K562 (cell line): ENCODE data around the gene ZNF213. TPM values are rescaled to one million over a fixed set of nuclear protein-coding genes. Genes with fewer than 3 reads are reported as not detected.

Source experiments
- CC2D1A ChIP-seq: fragments of 450-650 bp; IDR thresholded peaks from 2 replicates; pipeline ENCODE4 v1.6.1; 2017; ENCODE audit warnings: mild to moderate bottlenecking
- CHD2 ChIP-seq: IDR thresholded peaks from 2 replicates; pipeline ENCODE4 v1.6.1; 2011; ENCODE audit warnings: low read depth, low read length
- COPS2 ChIP-seq: fragments of 450-650 bp; conservative IDR thresholded peaks from 2 replicates; pipeline ENCODE4 v1.6.1; 2016; ENCODE audit warnings: mild to moderate bottlenecking, moderate library complexity
- CREBBP ChIP-seq: IDR thresholded peaks from one replicate; pipeline ENCODE4 v1.6.1; 2012; ENCODE audit warnings: low read depth, mild to moderate bottlenecking, control low read depth, inconsistent platforms, low read length
- CSDE1 ChIP-seq, 2 experiments: fragments of 450-650 bp; IDR thresholded peaks; 2 replicates each; pipeline ENCODE4 v1.6.1; 2016; ENCODE audit warnings: mild to moderate bottlenecking in 1 of 2
- ETV6 ChIP-seq, 3 experiments: fragments of 150-350 bp in 1 of 3; sonication (generic) in 1 of 3; formaldehyde crosslinking in 1 of 3; IDR thresholded peaks; 2 replicates each; pipeline versions ENCODE4 v1.6.1 to v1.8.0; 2014 to 2022; ENCODE audit warnings: borderline replicate concordance in 2 of 3, low read depth in 2 of 3, antibody characterized with exemption in 1 of 3, low read length in 1 of 3, mild to moderate bottlenecking in 1 of 3, missing genetic modification reagents in 1 of 3
- KHSRP ChIP-seq: fragments of 450-650 bp; IDR thresholded peaks from 2 replicates; pipeline ENCODE4 v1.6.1; 2017
- L3MBTL2 ChIP-seq: fragments of 450-650 bp; IDR thresholded peaks from 2 replicates; pipeline ENCODE4 v1.6.1; 2016; ENCODE audit warnings: mild to moderate bottlenecking, moderate library complexity
- MAFF ChIP-seq: IDR thresholded peaks from 2 replicates; pipeline ENCODE4 v1.6.1; 2012; ENCODE audit warnings: low read length, improper control_type of control experiment
- NCOA4 ChIP-seq: fragments of 450-650 bp; IDR thresholded peaks from 2 replicates; pipeline ENCODE4 v1.6.1; 2018; ENCODE audit warnings: mild to moderate bottlenecking; ENCODE audit not compliant: partially characterized antibody
- NFXL1 ChIP-seq: fragments of 450-650 bp; formaldehyde crosslinking; IDR thresholded peaks from 2 replicates; pipeline ENCODE4 v1.4.0; 2021; ENCODE audit warnings: mild to moderate bottlenecking
- PRMT5 ChIP-seq: sonication (generic); formaldehyde crosslinking; IDR thresholded peaks from 2 replicates; pipeline ENCODE4 v1.5.0; 2020; ENCODE audit warnings: missing genetic modification reagents
- RUNX1 ChIP-seq: sonication (generic); IDR thresholded peaks from 2 replicates; pipeline ENCODE4 v1.6.1; 2016; ENCODE audit warnings: antibody characterized with exemption, low read depth
- SAFB2 ChIP-seq: fragments of 200-400 bp; formaldehyde crosslinking; IDR thresholded peaks from 2 replicates; pipeline ENCODE4 v1.6.1; 2018; ENCODE audit warnings: borderline replicate concordance, low read length, low read depth, moderate library complexity; ENCODE audit not compliant: severe bottlenecking
- SMARCA4 ChIP-seq: fragments of 450-650 bp; IDR thresholded peaks from 2 replicates; pipeline ENCODE4 v1.6.1; 2016
- SMARCE1 ChIP-seq: fragments of 450-650 bp; IDR thresholded peaks from 2 replicates; pipeline ENCODE4 v1.7.1; 2016; ENCODE audit warnings: mild to moderate bottlenecking
- SNRNP70 ChIP-seq: fragments of 200-400 bp; formaldehyde crosslinking; optimal IDR thresholded peaks from 2 replicates; pipeline ENCODE3; 2017; ENCODE audit warnings: low read depth, low read length
- TCF7 ChIP-seq: sonication (generic); IDR thresholded peaks from 2 replicates; pipeline ENCODE4 v1.6.1; 2016; ENCODE audit warnings: antibody characterized with exemption, borderline replicate concordance
- TFE3 ChIP-seq: fragments of 450-650 bp; formaldehyde crosslinking; IDR thresholded peaks from 2 replicates; pipeline ENCODE4 v1.4.0; 2020; ENCODE audit warnings: mild to moderate bottlenecking, mixed read lengths
- TGIF2 ChIP-seq: sonication (generic); formaldehyde crosslinking; IDR thresholded peaks from 2 replicates; pipeline ENCODE4 v1.8.1; 2022; ENCODE audit warnings: mild to moderate bottlenecking, missing genetic modification reagents, moderate library complexity
- WHSC1 ChIP-seq: IDR thresholded peaks from one replicate; pipeline ENCODE4 v1.6.1; 2012; ENCODE audit warnings: low read length, control low read depth, inconsistent platforms
- ZKSCAN1 ChIP-seq: fragments of 150-350 bp; IDR thresholded peaks from 2 replicates; pipeline ENCODE4 v1.6.1; 2016; ENCODE audit warnings: low read depth, low read length
- ZNF3 ChIP-seq: fragments of 250-450 bp; sonication (Bioruptor Pico); IDR thresholded peaks from 2 replicates; pipeline ENCODE4 v1.5.0; 2021; ENCODE audit warnings: mild to moderate bottlenecking, moderate library complexity
- ZNF436 ChIP-seq: fragments of 250-450, 450-650 bp; sonication (Bioruptor Pico); formaldehyde crosslinking; IDR thresholded peaks from 2 replicates; pipeline ENCODE4 v1.7.0; 2020; ENCODE audit warnings: mild to moderate bottlenecking
- ZNF655 ChIP-seq: fragments of 250-450 bp; sonication (Bioruptor Pico); IDR thresholded peaks from 2 replicates; pipeline ENCODE4 v1.5.0; 2021
- ZNF780A ChIP-seq: fragments of 250-450 bp; sonication (Bioruptor Pico); IDR thresholded peaks from 2 replicates; pipeline ENCODE4 v1.5.0; 2021; ENCODE audit warnings: mild to moderate bottlenecking
- ZNF830 ChIP-seq: fragments of 250-450 bp; sonication (Bioruptor Pico); IDR thresholded peaks from 2 replicates; pipeline ENCODE4 v1.5.0; 2021; ENCODE audit warnings: mild to moderate bottlenecking
- polyA plus RNA-seq, 8 experiments: library from polyadenylated mRNA; depleted of rRNA in 4 of 8; stranded (reverse) in 5 of 8; unstranded in 3 of 8; fragments of >200 nt; fragmentation: Nextera tagmentation in 2 of 8; fragmentation: Illumina TruSeq in 1 of 8; extraction: Ambion mirVana in 2 of 8; extraction: Trizol in 1 of 8; gene quantifications; 2 replicates each; pipeline versions ENCODE4 v1.2.1 to v1.2.3, GENCODE V29; 2011 to 2014; ENCODE audit warnings: inconsistent platforms in 1 of 8, missing spikeins in 1 of 8
- total RNA-seq, 7 experiments: library from RNA; depleted of rRNA in 6 of 7; stranded (reverse); fragments of >200 nt in 6 of 7; fragmentation: Illumina TruSeq in 2 of 7; extraction: Trizol in 2 of 7; gene quantifications; 2 replicates each; pipeline versions ENCODE4 v1.2.1 to v1.2.3, GENCODE V29; 2011 to 2021; ENCODE audit warnings: low replicate concordance in 1 of 7
- TF ChIP-seq, protein P1 (sequence below): fragments of 450-650 bp; IDR thresholded peaks from 2 replicates; pipeline ENCODE4 v1.7.0; 2016; ENCODE audit warnings: borderline replicate concordance

Gene ZNF213
- total and polyA plus RNA-seq, 9 of the 15 experiments (the other 6 are each of a cell fraction or from before 2014, with no cell fraction given), result 0.49 to 10.0 (median 1.8) TPM

- no peak for TF ChIP-seq ZNF830 (CRISPR knock-in tag)
- TF ChIP-seq WHSC1, result no peak
- no peak for TF ChIP-seq TFE3 (CRISPR knock-in tag)
- peak; percentile 96 for TF ChIP-seq L3MBTL2
- no peak for TF ChIP-seq SAFB2
- no peak for TF ChIP-seq SMARCE1
- peak in 1 of 2 experiments; percentile 53; a peak in 2 of 4 replicates for TF ChIP-seq CSDE1 (IDR thresholded peaks at IDR 0.05)
- no peak for TF ChIP-seq CREBBP
- TF ChIP-seq ZNF655 (CRISPR knock-in tag), result no peak
- no peak for TF ChIP-seq NCOA4
- no peak for TF ChIP-seq CC2D1A
- TF ChIP-seq SNRNP70, result no peak
- no peak for TF ChIP-seq ETV6 (IDR thresholded peaks at IDR 0.05; ENCODE audit: borderline replicate concordance in 1 of 2, low read depth in 2 of 2, low read length in 1 of 2)
- TF ChIP-seq ETV6 (CRISPR knock-in tag; IDR thresholded peaks at IDR 0.05; ENCODE audit: borderline replicate concordance), result no peak
- no peak for TF ChIP-seq ZKSCAN1
- TF ChIP-seq MAFF, result no peak
- no peak for TF ChIP-seq RUNX1
- TF ChIP-seq, protein P1, sequence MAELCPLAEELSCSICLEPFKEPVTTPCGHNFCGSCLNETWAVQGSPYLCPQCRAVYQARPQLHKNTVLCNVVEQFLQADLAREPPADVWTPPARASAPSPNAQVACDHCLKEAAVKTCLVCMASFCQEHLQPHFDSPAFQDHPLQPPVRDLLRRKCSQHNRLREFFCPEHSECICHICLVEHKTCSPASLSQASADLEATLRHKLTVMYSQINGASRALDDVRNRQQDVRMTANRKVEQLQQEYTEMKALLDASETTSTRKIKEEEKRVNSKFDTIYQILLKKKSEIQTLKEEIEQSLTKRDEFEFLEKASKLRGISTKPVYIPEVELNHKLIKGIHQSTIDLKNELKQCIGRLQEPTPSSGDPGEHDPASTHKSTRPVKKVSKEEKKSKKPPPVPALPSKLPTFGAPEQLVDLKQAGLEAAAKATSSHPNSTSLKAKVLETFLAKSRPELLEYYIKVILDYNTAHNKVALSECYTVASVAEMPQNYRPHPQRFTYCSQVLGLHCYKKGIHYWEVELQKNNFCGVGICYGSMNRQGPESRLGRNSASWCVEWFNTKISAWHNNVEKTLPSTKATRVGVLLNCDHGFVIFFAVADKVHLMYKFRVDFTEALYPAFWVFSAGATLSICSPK, result no peak
- TF ChIP-seq NFXL1 (CRISPR knock-in tag), result no peak
- TF ChIP-seq ZNF780A (CRISPR knock-in tag), result no peak
- no peak for TF ChIP-seq ZNF3
- peak; percentile 39; the same call in 1 of the 2 replicates for TF ChIP-seq CHD2
- TF ChIP-seq TCF7, result no peak
- TF ChIP-seq ZNF436 (CRISPR knock-in tag), result no peak
- TF ChIP-seq PRMT5 (CRISPR knock-in tag), result no peak
- no peak for TF ChIP-seq KHSRP
- no peak for TF ChIP-seq SMARCA4
- no peak for TF ChIP-seq TGIF2 (CRISPR knock-in tag)
- TF ChIP-seq COPS2, result no peak
These were observed 48.0 kb downstream of the ZNF213 start (continued) for GRCh38 chr16:3182608-3183444.
